H1 (cell line): ENCODE results near the gene DYNC2H1. TPM values are rescaled to one million over a fixed set of nuclear protein-coding genes. Genes with fewer than 3 reads are reported as not detected.

Source experiments
- CTCF ChIA-PET: fragments of 300-600 bp; sonication (Branson Sonifier 250); formaldehyde crosslinking; loops from one replicate; lab custom pipeline; 2021; ENCODE audit not compliant: partially characterized antibody; lab: Charles Lee
- POLR2A ChIA-PET: fragments of 300-600 bp; sonication (Branson Sonifier 250); formaldehyde crosslinking; loops from one replicate; lab custom pipeline; 2021; ENCODE audit warnings: inconsistent platforms; ENCODE audit not compliant: partially characterized antibody; lab: Charles Lee
- DNase-seq, 2 experiments: peaks; one replicate each; pipeline versions ENCODE4 v3.0.0 to v3.0.0-alpha.2; 2010 to 2022; ENCODE audit warnings: low spot score in 2 of 2, low read depth in 1 of 2, mixed read lengths in 1 of 2
- FAIRE-seq: peaks from 2 replicates; lab custom pipeline; 2011; peaks lifted over from hg19 to GRCh38; lab: Jason Lieb, UNC
- H2AFZ ChIP-seq: 2 replicates; pipeline ENCODE4 v1.8.1; 2012; ENCODE audit warnings: low read length, inconsistent platforms
- H2AK5ac ChIP-seq: 2 replicates; pipeline ENCODE4 v1.6.1; 2013; ENCODE audit warnings: low read depth, low read length
- H2BK120ac ChIP-seq: replicated peaks from 2 replicates; pipeline ENCODE3; 2013; ENCODE audit warnings: low read depth, low read length, inconsistent platforms
- H2BK12ac ChIP-seq: 2 replicates; pipeline ENCODE4 v1.6.1; 2013; ENCODE audit warnings: low read depth, low read length
- H2BK15ac ChIP-seq: 2 replicates; pipeline ENCODE4 v1.6.1; 2013; ENCODE audit warnings: low read length
- H2BK20ac ChIP-seq: 2 replicates; pipeline ENCODE4 v1.6.1; 2013; ENCODE audit warnings: low read length
- H2BK5ac ChIP-seq: 2 replicates; pipeline ENCODE4 v1.6.1; 2013; ENCODE audit warnings: low read depth, low read length
- H3K14ac ChIP-seq: 2 replicates; pipeline ENCODE4 v1.6.1; 2013; ENCODE audit warnings: inconsistent platforms; ENCODE audit not compliant: insufficient read length
- H3K18ac ChIP-seq: 2 replicates; pipeline ENCODE4 v1.6.1; 2013; ENCODE audit warnings: low read length; ENCODE audit errors: extremely low read depth
- H3K23ac ChIP-seq: 2 replicates; pipeline ENCODE4 v1.6.1; 2013; ENCODE audit warnings: inconsistent platforms; ENCODE audit not compliant: insufficient read length
- H3K23me2 ChIP-seq: 2 replicates; pipeline ENCODE4 v1.6.1; 2013; ENCODE audit warnings: low read depth, low read length
- H3K27ac ChIP-seq: 2 replicates; pipeline ENCODE4 v1.6.1; 2011; ENCODE audit warnings: low read depth, low read length, inconsistent platforms
- H3K27me3 ChIP-seq, 4 experiments: replicated peaks in 1 of 4; 1 replicate in 1 of 4; 2 replicates in 3 of 4; pipeline versions ENCODE4 v1.6.1 to v1.8.1; 2011 to 2013; ENCODE audit warnings: low read length in 3 of 4, mild to moderate bottlenecking in 3 of 4, inconsistent platforms in 2 of 4, mixed read lengths in 2 of 4, moderate library complexity in 1 of 4; ENCODE audit not compliant: control insufficient read depth in 3 of 4, insufficient read depth in 3 of 4; ENCODE audit errors: extremely low read depth in 1 of 4
- H3K36me3 ChIP-seq, 4 experiments: 2 replicates each; pipeline versions ENCODE4 v1.6.1 to v1.8.1; 2011 to 2013; ENCODE audit warnings: mild to moderate bottlenecking in 4 of 4, low read length in 3 of 4, moderate library complexity in 2 of 4, control low read depth in 1 of 4, inconsistent platforms in 1 of 4; ENCODE audit not compliant: insufficient read depth in 4 of 4, control insufficient read depth in 2 of 4
- H3K4ac ChIP-seq: replicated peaks from 2 replicates; pipeline ENCODE3; 2013; ENCODE audit warnings: low read length, low read depth, mixed read lengths, inconsistent platforms; ENCODE audit not compliant: insufficient read length
- H3K4me1 ChIP-seq, 4 experiments: replicated peaks in 1 of 4; 1 replicate in 1 of 4; 2 replicates in 3 of 4; pipeline versions ENCODE4 v1.6.1 to v1.8.1; 2011 to 2013; ENCODE audit warnings: low read length in 3 of 4, inconsistent platforms in 2 of 4, mixed read lengths in 1 of 4; ENCODE audit not compliant: insufficient read depth in 4 of 4, control insufficient read depth in 3 of 4
- H3K4me2 ChIP-seq, 2 experiments: 2 replicates each; pipeline versions ENCODE4 v1.6.1 to v1.8.1; 2011 to 2013; ENCODE audit warnings: low read depth in 2 of 2, low read length in 2 of 2, control low read depth in 1 of 2, inconsistent platforms in 1 of 2, mild to moderate bottlenecking in 1 of 2; ENCODE audit not compliant: insufficient read depth in 1 of 2
- H3K4me3 ChIP-seq, 4 experiments: fragments of 200-600, 300-600 bp in 1 of 4; sonication (generic), shearing (Covaris generic), sonication (Bioruptor Twin) in 1 of 4; 2 replicates each; pipeline versions ENCODE4 v1.5.1 to v1.8.1; 2011 to 2016; ENCODE audit warnings: low read length in 4 of 4, low read depth in 3 of 4, control low read depth in 2 of 4, inconsistent platforms in 2 of 4, mild to moderate bottlenecking in 2 of 4, mixed read lengths in 1 of 4, moderate library complexity in 1 of 4; ENCODE audit not compliant: insufficient read depth in 2 of 4; ENCODE audit errors: extremely low read depth in 1 of 4
- H3K56ac ChIP-seq: replicated peaks from 2 replicates; pipeline ENCODE3; 2013; ENCODE audit warnings: low read depth, mild to moderate bottlenecking, mixed read lengths, low read length, inconsistent platforms; ENCODE audit not compliant: insufficient read length
- H3K79me1 ChIP-seq: 2 replicates; pipeline ENCODE4 v1.6.1; 2013; ENCODE audit warnings: low read depth, low read length, control low read depth
- H3K79me2 ChIP-seq, 2 experiments: 2 replicates each; pipeline versions ENCODE4 v1.6.1 to v1.8.1; 2012 to 2013; ENCODE audit warnings: low read length in 2 of 2, mild to moderate bottlenecking in 2 of 2, inconsistent platforms in 1 of 2; ENCODE audit not compliant: insufficient read depth in 2 of 2, control insufficient read depth in 1 of 2
- H3K9ac ChIP-seq, 4 experiments: replicated peaks in 1 of 4; 1 replicate in 1 of 4; 2 replicates in 3 of 4; pipeline versions ENCODE4 v1.6.1 to v1.8.1; 2011 to 2013; ENCODE audit warnings: low read depth in 3 of 4, low read length in 3 of 4, control low read depth in 2 of 4, mild to moderate bottlenecking in 2 of 4, moderate library complexity in 2 of 4, inconsistent platforms in 1 of 4; ENCODE audit errors: extremely low read depth in 1 of 4
- H3K9me3 ChIP-seq, 2 experiments: 2 replicates each; pipeline versions ENCODE4 v1.6.1 to v1.8.1; 2012 to 2013; ENCODE audit warnings: mild to moderate bottlenecking in 2 of 2, moderate library complexity in 2 of 2, control low read depth in 1 of 2, inconsistent platforms in 1 of 2, low read depth in 1 of 2, low read length in 1 of 2, mixed read lengths in 1 of 2; ENCODE audit not compliant: insufficient read depth in 2 of 2
- H4K20me1 ChIP-seq, 2 experiments: replicated peaks in 1 of 2; 2 replicates each; pipeline versions ENCODE3 to v1.8.1; 2011 to 2013; ENCODE audit warnings: inconsistent platforms in 2 of 2, low read length in 2 of 2, mild to moderate bottlenecking in 1 of 2; ENCODE audit not compliant: insufficient read depth in 2 of 2, control insufficient read depth in 1 of 2
- H4K5ac ChIP-seq: 2 replicates; pipeline ENCODE4 v1.6.1; 2013; ENCODE audit warnings: low read length, low read depth, mixed read lengths, inconsistent platforms; ENCODE audit not compliant: insufficient read length
- H4K8ac ChIP-seq: 2 replicates; pipeline ENCODE4 v1.8.0; 2013; ENCODE audit warnings: mild to moderate bottlenecking, moderate library complexity, low read length, inconsistent platforms; ENCODE audit not compliant: insufficient read depth; ENCODE audit errors: extremely low read depth
- H4K91ac ChIP-seq: replicated peaks from 2 replicates; pipeline ENCODE3; 2013; ENCODE audit warnings: low read length, mixed read lengths, inconsistent platforms; ENCODE audit not compliant: insufficient read length
- EGR1 ChIP-seq: IDR thresholded peaks from 2 replicates; pipeline ENCODE4 v1.6.1; 2011; ENCODE audit warnings: low read depth, low read length, borderline replicate concordance
- SP1 ChIP-seq: IDR thresholded peaks from 2 replicates; pipeline ENCODE4 v1.6.1; 2011; ENCODE audit warnings: low read depth, low read length
- SP2 ChIP-seq: IDR thresholded peaks from 2 replicates; pipeline ENCODE4 v1.6.1; 2012; ENCODE audit warnings: mild to moderate bottlenecking, low read length, inconsistent platforms
- WGBS, 2 experiments: shearing (Covaris generic) in 1 of 2; methylation state at CpG; one replicate each; pipeline versions ENCODE4 v1.1.6 to v1.1.7; 2013 to 2015; ENCODE audit warnings: low lambda C conversion rate in 2 of 2, mixed read lengths in 2 of 2, inconsistent platforms in 1 of 2, low coverage in 1 of 2, missing lambda C conversion rate in 1 of 2; ENCODE audit not compliant: insufficient replicate concordance in 2 of 2, insufficient coverage in 1 of 2, insufficient read length in 1 of 2; ENCODE audit errors: extremely low coverage in 1 of 2, missing lambda C conversion rate in 1 of 2; 5-methylcytosine and 5-hydroxymethylcytosine counted together
- polyA plus RNA-seq, 7 experiments: library from polyadenylated mRNA; depleted of rRNA in 3 of 7; stranded (reverse) in 5 of 7; unstranded in 2 of 7; fragments of >200 nt in 5 of 7; fragments of 200-250 nt in 2 of 7; gene quantifications; 1 replicate in 5 of 7; 2 replicates in 1 of 7; 4 replicates in 1 of 7; pipeline versions ENCODE4 v1.2.1 to v1.2.3, GENCODE V29; 2011 to 2013; ENCODE audit warnings: missing spikeins in 2 of 7, mixed read lengths in 2 of 7
- total RNA-seq: library from RNA; stranded (reverse); fragmentation: NEBNext Ultra II Directional; extraction: Animal tissue kit (Norgen Biotek cat#: 25700); gene quantifications from 2 replicates; pipeline ENCODE4 v1.2.1, GENCODE V29; 2021

DYNC2H1 gene
- total and polyA plus RNA-seq, 2 of the 8 experiments (the other 6 are each of a cell fraction or from before 2014, with no cell fraction given) = 6.2 to 12.0 TPM

GRCh38 chr11:103164093-103164796 lies 55.0 kb downstream of the DYNC2H1 start:
- Histone ChIP-seq H3K56ac (no peak overlapping the region), H3K27me3 (no peaks in the 10 kb centered on the region), H2BK15ac (no peak overlapping the region), H4K20me1 (no peaks in the 10 kb centered on the region), H4K91ac (no peak overlapping the region), H3K79me1 (no peaks in the 10 kb centered on the region), H3K4ac (no peak overlapping the region), H3K23me2 (no peaks in the 10 kb centered on the region), H3K14ac (no peak overlapping the region), H2BK20ac (no peak overlapping the region), H3K9me3 (no peaks in the 10 kb centered on the region), H2AK5ac (no peak overlapping the region), H3K4me3 (no peak overlapping the region), H3K4me2 (no peak overlapping the region), H2AFZ (no peak overlapping the region), H2BK5ac (no peak overlapping the region), H4K8ac (no peak overlapping the region), H3K27ac (no peak overlapping the region), H2BK12ac (no peak overlapping the region), H3K18ac (no peak overlapping the region), H2BK120ac (no peak overlapping the region), H4K5ac (no peak overlapping the region), H3K4me1 (no peaks in the 10 kb centered on the region), H3K23ac (no peak overlapping the region), H3K79me2 (no peaks in the 10 kb centered on the region), H3K36me3 (peaks cover 0 to 9% (median 6%) of the 10 kb centered on the region in 4 experiments; a peak in 6 of 8 replicates), H3K9ac (no peak overlapping the region)
- no peak for FAIRE-seq
- CTCF ChIA-PET = interaction anchor here (0.9 kb wide), 1 partner anchor 55 kb away, joined by 3 read pairs; the partner anchor contains the start of gene DYNC2H1
- whole genome bisulfite sequencing, 2 experiments = 89% methylated on average over 2 of the region's 2 CpGs; no CpG with 5 or more reads in 1 of the 2 experiments
- DNase-seq = no peak
- POLR2A ChIA-PET = no interaction called here
- no peak for TF ChIP-seq SP2
- TF ChIP-seq EGR1 = no peak
- TF ChIP-seq SP1 = no peak
